T-cell (primary cell): ENCODE results near the gene SLC41A3. TPM values are rescaled to one million over a fixed set of nuclear protein-coding genes. Genes with fewer than 3 reads are reported as not detected.
"Not testable (repeated sequence)": the region's sequence is repeated elsewhere in the genome, so short reads cannot be mapped to it uniquely, and the experiment has no call there.

Source experiments
- ATAC-seq, 4 experiments: fragments of 200-7000 bp in 3 of 4; fragments of 150-1000 bp in 1 of 4; cut with Tn5 transposase; replicated peaks in 1 of 4; 1 replicate in 3 of 4; 2 replicates in 1 of 4; pipeline ENCODE4 v1.10.0; 2021; ENCODE audit warnings: moderate library complexity in 3 of 4, mild to moderate bottlenecking in 2 of 4, moderate number of reproducible peaks in 1 of 4
- CTCF ChIA-PET, 2 donors: fragments of 300-600 bp; sonication (Branson Sonifier 250); formaldehyde crosslinking; loops; one replicate each; lab custom pipeline; 2022; ENCODE audit warnings: antibody characterized with exemption in 2 of 2; lab: Charles Lee
- POLR2A ChIA-PET, 2 donors: fragments of 300-600 bp; sonication (Branson Sonifier 250); formaldehyde crosslinking; loops; one replicate each; lab custom pipeline; 2022; ENCODE audit warnings: antibody characterized with exemption in 2 of 2; lab: Charles Lee
- DNase-seq, 35 experiments: peaks; one replicate each; pipeline versions ENCODE4 v3.0.0 to v3.0.0-alpha.2; 2013 to 2023
- H3K27ac ChIP-seq: one replicate; pipeline ENCODE4 v1.5.1; 2013; ENCODE audit warnings: low read length
- H3K27me3 ChIP-seq, 2 experiments: replicated peaks in 1 of 2; 1 replicate in 1 of 2; 2 replicates in 1 of 2; pipeline versions ENCODE4 v1.6.1 to v1.7.0; 2013; ENCODE audit warnings: low read length in 1 of 2, mixed read lengths in 1 of 2; ENCODE audit not compliant: control insufficient read depth in 2 of 2, insufficient read depth in 2 of 2; ENCODE audit errors: extremely low read depth in 1 of 2
- H3K36me3 ChIP-seq, 2 donors: 1 replicate in 1 of 2; 2 replicates in 1 of 2; pipeline versions ENCODE4 v1.6.1 to v1.7.0; 2013; ENCODE audit warnings: low read length in 1 of 2; ENCODE audit not compliant: control insufficient read depth in 2 of 2, insufficient read depth in 1 of 2; ENCODE audit errors: extremely low read depth in 1 of 2
- H3K4me1 ChIP-seq, 2 experiments: 1 replicate in 1 of 2; 2 replicates in 1 of 2; pipeline versions ENCODE4 v1.6.1 to v1.7.0; 2013; ENCODE audit warnings: low read length in 2 of 2, mixed read lengths in 1 of 2; ENCODE audit not compliant: insufficient read depth in 2 of 2, control insufficient read depth in 1 of 2; ENCODE audit errors: extremely low read depth in 1 of 2
- H3K4me3 ChIP-seq, 2 donors: 1 replicate in 1 of 2; 2 replicates in 1 of 2; pipeline versions ENCODE4 v1.5.1 to v1.7.0; 2013; ENCODE audit warnings: mild to moderate bottlenecking in 2 of 2, low read length in 1 of 2, moderate library complexity in 1 of 2; ENCODE audit not compliant: control insufficient read depth in 1 of 2; ENCODE audit errors: extremely low read depth in 1 of 2
- H3K9me3 ChIP-seq: 2 replicates; pipeline ENCODE4 v1.7.0; 2013
- H3K27ac Mint-ChIP-seq, 2 donors: one replicate each; pipeline ENCODE4 v1.8.0; 2020 to 2021; ENCODE audit warnings: mild to moderate bottlenecking in 2 of 2, mixed read lengths in 2 of 2
- H3K27me3 Mint-ChIP-seq, 2 donors: one replicate each; pipeline ENCODE4 v1.8.0; 2021 to 2022; ENCODE audit warnings: mixed read lengths in 2 of 2
- H3K36me3 Mint-ChIP-seq: one replicate; pipeline ENCODE4 v1.8.0; 2021; ENCODE audit warnings: mixed read lengths
- H3K4me1 Mint-ChIP-seq, 3 donors: one replicate each; pipeline ENCODE4 v1.8.0; 2020 to 2022; ENCODE audit warnings: mixed read lengths in 3 of 3, mild to moderate bottlenecking in 1 of 3
- H3K4me3 Mint-ChIP-seq, 3 donors: one replicate each; pipeline ENCODE4 v1.8.0; 2020 to 2022; ENCODE audit warnings: mild to moderate bottlenecking in 3 of 3, mixed read lengths in 3 of 3, moderate library complexity in 3 of 3
- H3K9me3 Mint-ChIP-seq, 3 donors: one replicate each; pipeline ENCODE4 v1.8.0; 2020 to 2022; ENCODE audit warnings: mixed read lengths in 3 of 3
- WGBS: methylation state at CpG from one replicate; pipeline ENCODE4 v1.1.5; 2013; ENCODE audit warnings: missing lambda C conversion rate; ENCODE audit not compliant: insufficient coverage; 5-methylcytosine and 5-hydroxymethylcytosine counted together
- total RNA-seq, 35 experiments: library from RNA in 6 of 35; stranded (reverse) in 6 of 35; fragments of 120-200 nt in 1 of 35; gene quantifications; one replicate each; pipeline versions ENCODE4 v1.2.1 to v1.2.4 and lab custom pipeline; 2013 to 2026

SLC41A3 gene
- total RNA-seq, 5 donors from 2014 or later (not counting 1 experiment from before 2014, with no cell fraction given), result 24.8 to 38.6 (median 34.5) TPM

- Histone ChIP-seq H3K27ac (no peak overlapping the region), H3K4me3 (no peak overlapping the region), H3K36me3 (peaks cover 12 to 23% of the 10 kb centered on the region in 2 donors), H3K4me1 (no peaks in the 10 kb centered on the region), H3K27me3 (no peaks in the 10 kb centered on the region), H3K9me3 (no peaks in the 10 kb centered on the region)
- H3K4me1 Mint-ChIP-seq, result no peaks in the 10 kb centered on the region
- DNase-seq (no peak), ATAC-seq (no peak)
- ChIA-PET CTCF (no interaction called here), POLR2A (no interaction called here)
- H3K4me3 Mint-ChIP-seq, result no peak overlapping the region
- peaks cover 43% of the 10 kb centered on the region for H3K36me3 Mint-ChIP-seq
- H3K27me3 Mint-ChIP-seq, result no peaks in the 10 kb centered on the region
- whole genome bisulfite sequencing, result 100% methylated on average over 4 of the region's 6 CpGs
- no peak overlapping the region for H3K27ac Mint-ChIP-seq
- H3K9me3 Mint-ChIP-seq, result peaks cover 4 to 14% (median 8%) of the 10 kb centered on the region in 3 donors
These were observed 79.7 kb downstream of the SLC41A3 start for GRCh38 chr3:126004217-126004616.

- H3K4me1 Mint-ChIP-seq, result no peaks in the 10 kb centered on the region
- peaks cover 12 to 20% of the 10 kb centered on the region in 2 donors for H3K36me3 ChIP-seq
- CTCF ChIA-PET, result no interaction called here
- no peak overlapping the region for H3K27ac ChIP-seq
- H3K4me1 ChIP-seq, result no peaks in the 10 kb centered on the region
- H3K4me3 Mint-ChIP-seq, result no peak overlapping the region
- 93% methylated on average over 9 of the region's 10 CpGs for WGBS
- ATAC-seq (no peak), DNase-seq (no peak)
- H3K9me3 ChIP-seq, result no peaks in the 10 kb centered on the region
- H3K4me3 ChIP-seq, result no peak overlapping the region
- POLR2A ChIA-PET, result no interaction called here
- peaks cover 0 to 2% of the 10 kb centered on the region in 2 donors for H3K27me3 Mint-ChIP-seq
- no peak overlapping the region for H3K27ac Mint-ChIP-seq
- H3K36me3 Mint-ChIP-seq, result peaks cover 42% of the 10 kb centered on the region
- H3K9me3 Mint-ChIP-seq, result peaks cover 5 to 20% (median 8%) of the 10 kb centered on the region in 3 donors
- H3K27me3 ChIP-seq, result no peaks in the 10 kb centered on the region
These were observed 80.3 kb downstream of the SLC41A3 start for GRCh38 chr3:126003447-126004190.

GRCh38 chr3:126002189-126002588, 81.7 kb downstream of the SLC41A3 start:
- H3K36me3 Mint-ChIP-seq, result peaks cover 36% of the 10 kb centered on the region
- no peaks in the 10 kb centered on the region for H3K9me3 ChIP-seq
- H3K4me3 ChIP-seq, result no peak overlapping the region
- ATAC-seq (no peak), DNase-seq (no peak)
- peaks cover 7 to 12% of the 10 kb centered on the region in 2 donors for H3K36me3 ChIP-seq
- H3K4me3 Mint-ChIP-seq, result no peak overlapping the region
- no peaks in the 10 kb centered on the region for H3K4me1 ChIP-seq
- peaks cover 8 to 22% (median 13%) of the 10 kb centered on the region in 3 donors for H3K9me3 Mint-ChIP-seq
- H3K27ac ChIP-seq, result no peak overlapping the region
- H3K27me3 ChIP-seq, result peaks cover 0 to under 1% of the 10 kb centered on the region in 2 experiments
- H3K27ac Mint-ChIP-seq, result no peak overlapping the region
- POLR2A ChIA-PET, result no interaction called here
- no peaks in the 10 kb centered on the region for H3K4me1 Mint-ChIP-seq
- H3K27me3 Mint-ChIP-seq, result peaks cover 0 to 4% of the 10 kb centered on the region in 2 donors
- CTCF ChIA-PET, result no interaction called here

- Mint-ChIP-seq H3K36me3 (peaks cover 15% of the 10 kb centered on the region), H3K9me3 (peaks cover 3 to 13% (median 9%) of the 10 kb centered on the region in 3 donors)
- H3K9me3 ChIP-seq, H3K27ac ChIP-seq, CTCF ChIA-PET, H3K4me1 Mint-ChIP-seq, POLR2A ChIA-PET, H3K27ac Mint-ChIP-seq, ATAC-seq, H3K4me3 ChIP-seq, DNase-seq, H3K27me3 Mint-ChIP-seq, H3K4me3 Mint-ChIP-seq, H3K36me3 ChIP-seq, H3K4me1 ChIP-seq: not testable (repeated sequence)
- peaks cover 0 to 14% of the 10 kb centered on the region in 2 experiments for H3K27me3 ChIP-seq
- WGBS, result 84% methylated on average over 3 of the region's 4 CpGs
These were observed 87.2 kb downstream of the SLC41A3 start for GRCh38 chr3:125996751-125997150.

GRCh38 chr3:125990253-125990970, 93.5 kb downstream of the SLC41A3 start:
- POLR2A ChIA-PET, result interaction anchor here in 1 of 2 donors (0.6 kb wide), 1 partner anchor 447 kb away, joined by 4 read pairs; no protein-coding TSS in a partner anchor
- under 1% methylated on average over 33 of the region's 52 CpGs for WGBS
- peak; percentile 90 to 93 (median 91) for ATAC-seq
- Histone ChIP-seq H3K36me3 (no peaks in the 10 kb centered on the region), H3K27ac (peak overlapping the region; percentile 84), H3K4me1 (peaks cover 0 to 8% of the 10 kb centered on the region in 2 experiments), H3K4me3 (peak overlapping the region; percentile 80 to 87), H3K27me3 (peaks cover 0 to 2% of the 10 kb centered on the region in 2 experiments), H3K9me3 (no peaks in the 10 kb centered on the region)
- peak overlapping the region; percentile 98 to 99 for H3K27ac Mint-ChIP-seq
- H3K27me3 Mint-ChIP-seq, result peaks cover 0 to 3% of the 10 kb centered on the region in 2 donors
- H3K36me3 Mint-ChIP-seq, result no peaks in the 10 kb centered on the region
- peak in 34 of 35 experiments; percentile 52 to 87 (median 70) for DNase-seq
- peak overlapping the region; percentile 89 to 98 (median 95) for H3K4me3 Mint-ChIP-seq
- H3K9me3 Mint-ChIP-seq, result no peaks in the 10 kb centered on the region
- peaks cover 0 to 21% (median 12%) of the 10 kb centered on the region in 3 donors for H3K4me1 Mint-ChIP-seq
- CTCF ChIA-PET, result no interaction called here

GRCh38 chr3:125984951-125985350, 99.0 kb downstream of the SLC41A3 start:
- H3K4me1 ChIP-seq, H3K36me3 Mint-ChIP-seq, CTCF ChIA-PET, H3K27me3 Mint-ChIP-seq, H3K27ac Mint-ChIP-seq, H3K36me3 ChIP-seq, H3K4me3 Mint-ChIP-seq, H3K27ac ChIP-seq, DNase-seq, H3K4me3 ChIP-seq, H3K9me3 ChIP-seq, POLR2A ChIA-PET, H3K9me3 Mint-ChIP-seq, H3K27me3 ChIP-seq: not testable (repeated sequence)
- H3K4me1 Mint-ChIP-seq, result peaks cover 0 to 12% (median 7%) of the 10 kb centered on the region in 3 donors
- ATAC-seq, result peak in 2 of 4 experiments; percentile 38 to 86
- WGBS, result no CpG with 5 or more reads among the region's 2 CpGs
